Endothelial cell of umbilical vein (primary cell): ENCODE data around the gene GPR22. TPM values are rescaled to one million over a fixed set of nuclear protein-coding genes. Genes with fewer than 3 reads are reported as not detected.

Experiments used
- BruUV-seq: library from RNA; stranded (reverse); fragments of 400-500 nt; replicated peaks from 2 replicates; lab custom pipeline; 2021; lab: Mats Ljungman, UMichigan
- CTCF ChIA-PET: fragments of 300-600, 350-600 bp; sonication (Branson Sonifier 250); formaldehyde crosslinking; loops from one replicate; lab custom pipeline; 2021; ENCODE audit warnings: antibody characterized with exemption, inconsistent platforms; lab: Charles Lee
- POLR2A ChIA-PET: fragments of 300-600, 350-600 bp; sonication (Branson Sonifier 250); formaldehyde crosslinking; loops from one replicate; lab custom pipeline; 2021; ENCODE audit warnings: antibody characterized with exemption, inconsistent platforms; lab: Charles Lee
- DNase-seq: peaks from one replicate; pipeline ENCODE4 v3.0.0-alpha.2; 2011; ENCODE audit warnings: low read depth, low spot score
- FAIRE-seq: peaks from 2 replicates; lab custom pipeline; 2011; peaks lifted over from hg19 to GRCh38; lab: Jason Lieb, UNC
- H2AFZ ChIP-seq: 2 replicates; pipeline ENCODE4 v1.6.0; 2012; ENCODE audit warnings: low read depth, low read length, control low read depth, inconsistent platforms
- H3K27ac ChIP-seq: 2 replicates; pipeline ENCODE4 v1.5.1; 2011; ENCODE audit warnings: low read depth, mild to moderate bottlenecking, control low read depth, low read length, moderate library complexity; ENCODE audit not compliant: insufficient read depth
- H3K27me3 ChIP-seq, 2 experiments: 2 replicates each; pipeline versions ENCODE4 v1.6.0 to v1.6.1; 2011; ENCODE audit warnings: low read length in 2 of 2, mixed read lengths in 1 of 2; ENCODE audit not compliant: control insufficient read depth in 2 of 2, insufficient read depth in 2 of 2
- H3K36me3 ChIP-seq, 2 experiments: 2 replicates in 1 of 2; 3 replicates in 1 of 2; pipeline ENCODE4 v1.5.1; 2011; ENCODE audit warnings: low read length in 2 of 2, mild to moderate bottlenecking in 1 of 2, moderate library complexity in 1 of 2; ENCODE audit not compliant: control insufficient read depth in 2 of 2, insufficient read depth in 2 of 2; ENCODE audit errors: extremely low read depth in 1 of 2
- H3K4me1 ChIP-seq: 3 replicates; pipeline ENCODE4 v1.5.1; 2011; ENCODE audit warnings: mild to moderate bottlenecking, low read length; ENCODE audit not compliant: control insufficient read depth, insufficient read depth; ENCODE audit errors: extremely low read depth
- H3K4me2 ChIP-seq: 2 replicates; pipeline ENCODE4 v1.6.1; 2011; ENCODE audit warnings: low read length, control low read depth, mixed read lengths; ENCODE audit not compliant: insufficient read depth
- H3K4me3 ChIP-seq, 3 experiments: fragments of 200-600 bp in 1 of 3; sonication (generic), shearing (Covaris generic) in 1 of 3; replicated peaks in 1 of 3; 2 replicates each; pipeline ENCODE4 v1.5.1; 2011 to 2016; ENCODE audit warnings: control low read depth in 3 of 3, low read length in 3 of 3, mild to moderate bottlenecking in 2 of 3, inconsistent platforms in 1 of 3, low read depth in 1 of 3, moderate library complexity in 1 of 3; ENCODE audit not compliant: insufficient read depth in 1 of 3
- H3K79me2 ChIP-seq: 2 replicates; pipeline ENCODE4 v1.6.0; 2012; ENCODE audit warnings: low read length, inconsistent platforms; ENCODE audit not compliant: control insufficient read depth, insufficient read depth
- H3K9ac ChIP-seq: replicated peaks from 2 replicates; pipeline ENCODE3; 2011; ENCODE audit warnings: low read length, control low read depth; ENCODE audit not compliant: insufficient read depth; ENCODE audit errors: extremely low read depth
- H3K9me1 ChIP-seq: replicated peaks from 3 replicates; pipeline ENCODE4 v1.6.0; 2011; ENCODE audit warnings: mild to moderate bottlenecking, low read length; ENCODE audit not compliant: control insufficient read depth, insufficient read depth; ENCODE audit errors: extremely low read depth
- H3K9me3 ChIP-seq: replicated peaks from 2 replicates; pipeline ENCODE4 v1.5.1; 2012; ENCODE audit warnings: low read length, inconsistent platforms; ENCODE audit not compliant: control insufficient read depth, insufficient read depth
- H4K20me1 ChIP-seq: replicated peaks from 2 replicates; pipeline ENCODE3; 2011; ENCODE audit warnings: mild to moderate bottlenecking, low read length; ENCODE audit not compliant: control insufficient read depth, insufficient read depth; ENCODE audit errors: extremely low read depth
- EZH2 ChIP-seq: IDR thresholded peaks from 2 replicates; pipeline ENCODE4 v1.6.1; 2012; ENCODE audit warnings: borderline replicate concordance, low read depth, mild to moderate bottlenecking, moderate library complexity, low read length, inconsistent platforms; ENCODE audit not compliant: severe bottlenecking
- MYC ChIP-seq: IDR thresholded peaks from one replicate; pipeline ENCODE4 v1.6.1; 2011; ENCODE audit warnings: mild to moderate bottlenecking, low read depth, low read length
- dilution Hi-C: fragments of 300-500 bp; cut with MboI; formaldehyde crosslinking; loops from one replicate; pipeline ENCODE4 v1.15.0; 2019; ENCODE audit warnings: low sequenced_read_pairs; ENCODE audit not compliant: extremely low pct_ligation_motif_present
- intact Hi-C: fragments of 100-400 bp; cut with micrococcal nuclease; formaldehyde crosslinking; loops from one replicate; pipeline ENCODE4 v1.10.0; 2022
- polyA plus RNA-seq, 4 experiments: library from polyadenylated mRNA; depleted of rRNA in 3 of 4; stranded (reverse) in 3 of 4; unstranded in 1 of 4; fragments of >200 nt; gene quantifications; 2 replicates each; pipeline versions ENCODE4 v1.2.1 to v1.2.3, GENCODE V29; 2011 to 2012; ENCODE audit warnings: missing spikeins in 1 of 4
- total RNA-seq: library from RNA; stranded (reverse); gene quantifications from 2 replicates; pipeline ENCODE4 v1.2.3, GENCODE V29; 2021
- TF ChIP-seq, protein P1 (sequence below), 2 donors: IDR thresholded peaks; 1 replicate in 1 of 2; 2 replicates in 1 of 2; pipeline ENCODE4 v1.5.1; 2011; ENCODE audit warnings: low read length in 2 of 2, mild to moderate bottlenecking in 2 of 2, moderate library complexity in 2 of 2, control low read depth in 1 of 2, inconsistent platforms in 1 of 2, low read depth in 1 of 2; ENCODE audit not compliant: insufficient read depth in 1 of 2; ENCODE audit errors: extremely low read depth in 1 of 2
- TF ChIP-seq, protein P2 (sequence below): IDR thresholded peaks from 2 replicates; pipeline ENCODE4 v1.6.1; 2011; ENCODE audit not compliant: insufficient read depth, insufficient read length

Gene GPR22
- total and polyA plus RNA-seq, 2 donors (not counting 3 experiments of a cell fraction or from before 2014, with no cell fraction given), result not detected

DNA sequence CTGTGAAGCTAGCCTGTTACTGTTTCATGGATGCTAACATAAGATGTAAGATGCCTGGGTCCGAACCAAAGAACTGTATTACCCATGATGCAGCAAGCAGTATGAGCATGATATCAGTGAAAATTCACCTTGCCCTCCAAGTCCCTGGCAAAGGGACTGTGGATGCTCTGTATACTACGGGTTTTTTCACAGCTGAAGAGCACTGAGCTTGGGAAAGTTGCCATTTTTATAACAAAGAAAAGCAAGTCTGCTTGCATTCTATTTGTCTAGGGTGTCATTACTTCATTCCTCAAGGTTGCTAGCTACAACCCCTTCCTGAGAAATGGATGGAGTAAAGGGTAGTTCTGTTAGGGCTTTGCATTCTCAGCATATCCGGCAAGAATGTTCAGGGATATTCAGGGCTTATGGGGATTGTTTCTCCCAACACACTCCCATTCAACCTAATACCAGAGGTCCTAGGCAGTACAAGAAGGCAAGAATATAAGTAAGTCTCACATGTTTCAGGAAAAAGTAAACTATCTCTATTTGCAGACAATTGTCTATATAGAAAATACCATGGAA is 5.1 kb upstream of the GPR22 start:
- no TSS peak for BruUV-seq

More for the DNA sequence above, 5.1 kb upstream of the GPR22 start:
- ChIA-PET POLR2A (no interaction called here), CTCF (interaction anchor here (1.1 to 3.4 kb wide), 9 partner anchors 37 to 415 kb away, joined by 4 to 83 read pairs (median 14); partner anchors contain the start of gene SLC26A4)
- intact Hi-C loops (loop anchor here (5.0 to 10.0 kb wide), 2 partner anchors 98 to 130 kb away; partner anchors contain the start of genes COG5 and DUS4L), dilution Hi-C loops (no loop called here)
- no peak for TF ChIP-seq MYC
- TF ChIP-seq, protein P1, sequence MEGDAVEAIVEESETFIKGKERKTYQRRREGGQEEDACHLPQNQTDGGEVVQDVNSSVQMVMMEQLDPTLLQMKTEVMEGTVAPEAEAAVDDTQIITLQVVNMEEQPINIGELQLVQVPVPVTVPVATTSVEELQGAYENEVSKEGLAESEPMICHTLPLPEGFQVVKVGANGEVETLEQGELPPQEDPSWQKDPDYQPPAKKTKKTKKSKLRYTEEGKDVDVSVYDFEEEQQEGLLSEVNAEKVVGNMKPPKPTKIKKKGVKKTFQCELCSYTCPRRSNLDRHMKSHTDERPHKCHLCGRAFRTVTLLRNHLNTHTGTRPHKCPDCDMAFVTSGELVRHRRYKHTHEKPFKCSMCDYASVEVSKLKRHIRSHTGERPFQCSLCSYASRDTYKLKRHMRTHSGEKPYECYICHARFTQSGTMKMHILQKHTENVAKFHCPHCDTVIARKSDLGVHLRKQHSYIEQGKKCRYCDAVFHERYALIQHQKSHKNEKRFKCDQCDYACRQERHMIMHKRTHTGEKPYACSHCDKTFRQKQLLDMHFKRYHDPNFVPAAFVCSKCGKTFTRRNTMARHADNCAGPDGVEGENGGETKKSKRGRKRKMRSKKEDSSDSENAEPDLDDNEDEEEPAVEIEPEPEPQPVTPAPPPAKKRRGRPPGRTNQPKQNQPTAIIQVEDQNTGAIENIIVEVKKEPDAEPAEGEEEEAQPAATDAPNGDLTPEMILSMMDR (IDR thresholded peaks at IDR 0.05; ENCODE audit: extremely low read depth in 1 of 2, insufficient read depth in 1 of 2, low read depth in 1 of 2, low read length in 2 of 2), result no peak
- TF ChIP-seq, protein P2, sequence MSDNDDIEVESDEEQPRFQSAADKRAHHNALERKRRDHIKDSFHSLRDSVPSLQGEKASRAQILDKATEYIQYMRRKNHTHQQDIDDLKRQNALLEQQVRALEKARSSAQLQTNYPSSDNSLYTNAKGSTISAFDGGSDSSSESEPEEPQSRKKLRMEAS, result no peak
- no peak for TF ChIP-seq EZH2
- Histone ChIP-seq H3K4me1 (no peaks in the 10 kb centered on the region), H4K20me1 (no peaks in the 10 kb centered on the region), H3K79me2 (peaks cover 2% of the 10 kb centered on the region), H3K36me3 (no peaks in the 10 kb centered on the region), H3K27ac (no peak overlapping the region), H2AFZ (no peak overlapping the region), H3K9me3 (no peaks in the 10 kb centered on the region), H3K9ac (no peak overlapping the region), H3K4me3 (no peak overlapping the region), H3K27me3 (no peaks in the 10 kb centered on the region), H3K4me2 (no peak overlapping the region), H3K9me1 (no peaks in the 10 kb centered on the region)
- FAIRE-seq (no peak), DNase-seq (no peak)
